Medulla oblongata (tissue), 1 donor: Measurements from ENCODE around the gene PLA1A.
"Not testable (repeated sequence)": the region's sequence is repeated elsewhere in the genome, so short reads cannot be mapped to it uniquely, and the experiment has no call there.

ENCODE experiments used
- DNase-seq: peaks from one replicate; pipeline ENCODE4 v3.0.0-alpha.2; 2015; ENCODE audit errors: extremely low spot score

The PLA1A gene

GRCh38 chr3:119579366-119580066 is 18.2 kb upstream of the PLA1A start, which contains the start of gene ADPRH:
TSS of gene ADPRH (plus strand) at chr3:119579492. CDS start at chr3:119582170, 2,678 bp downstream.
- DNase-seq, result peak; percentile 40

DNA sequence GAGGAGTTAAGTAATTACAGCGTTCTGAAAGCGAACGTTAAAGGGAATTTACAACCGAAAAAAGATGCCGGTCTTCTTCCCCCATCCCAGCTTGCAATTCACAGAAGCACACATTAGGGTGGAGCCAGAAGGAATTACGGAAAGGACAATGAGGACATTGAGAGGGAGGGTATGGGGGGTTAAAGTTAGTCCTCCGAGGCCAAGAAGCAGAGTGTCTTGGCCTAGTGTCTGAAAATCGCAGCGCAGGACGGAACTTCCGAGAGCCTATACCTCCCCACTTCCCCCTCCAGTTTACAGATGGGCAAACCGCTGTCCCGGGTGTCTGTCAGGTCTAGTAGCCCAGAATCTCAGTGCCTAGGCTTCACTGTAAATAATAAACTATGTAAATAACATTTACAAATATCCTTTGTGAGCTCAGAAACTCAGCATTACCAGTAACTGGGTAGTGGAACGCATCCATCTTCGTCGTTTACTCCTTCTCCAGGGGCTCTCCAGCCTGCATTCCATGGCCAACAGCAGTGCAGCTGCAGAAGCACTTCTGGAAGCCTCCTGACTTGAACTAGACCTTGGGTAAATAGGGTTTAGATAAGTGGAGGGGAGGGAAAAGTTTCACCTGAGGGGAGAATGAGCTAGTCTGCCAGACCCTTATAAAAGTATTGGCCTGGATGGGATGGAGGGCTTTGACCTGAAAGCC is 17.5 kb upstream of the PLA1A start:
- DNase-seq, result peak; percentile 44

- no peak for DNase-seq
These were observed 15.5 kb upstream of the PLA1A start for GRCh38 chr3:119582178-119582577.

DNA sequence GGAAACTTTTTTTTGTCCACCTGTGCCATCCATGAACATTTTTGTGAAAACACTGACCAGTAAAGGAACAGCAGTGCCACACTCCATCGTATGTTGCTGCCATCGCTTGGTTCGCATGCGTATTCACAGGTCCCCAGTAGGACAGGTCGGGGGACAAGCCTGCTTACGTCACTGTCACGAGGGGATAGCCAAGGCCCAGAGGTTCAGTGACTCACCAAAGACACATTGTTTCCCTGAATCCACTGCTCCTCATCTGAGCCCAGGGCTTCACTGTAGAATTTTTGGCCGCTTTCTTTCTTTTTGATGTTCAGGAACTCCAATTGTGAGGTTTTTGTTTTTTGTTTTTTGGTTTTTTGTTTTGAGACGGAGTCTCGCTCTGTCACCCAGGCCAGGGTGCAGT is 12.5 kb upstream of the PLA1A start:
- DNase-seq, result no peak

GRCh38 chr3:119585856-119586570 is 11.7 kb upstream of the PLA1A start:
- no peak for DNase-seq

GRCh38 chr3:119586733-119587172 is 10.9 kb upstream of the PLA1A start:
- DNase-seq, result no peak

GRCh38 chr3:119588112-119588511 is 9.6 kb upstream of the PLA1A start:
- peak; percentile 75 for DNase-seq

DNA sequence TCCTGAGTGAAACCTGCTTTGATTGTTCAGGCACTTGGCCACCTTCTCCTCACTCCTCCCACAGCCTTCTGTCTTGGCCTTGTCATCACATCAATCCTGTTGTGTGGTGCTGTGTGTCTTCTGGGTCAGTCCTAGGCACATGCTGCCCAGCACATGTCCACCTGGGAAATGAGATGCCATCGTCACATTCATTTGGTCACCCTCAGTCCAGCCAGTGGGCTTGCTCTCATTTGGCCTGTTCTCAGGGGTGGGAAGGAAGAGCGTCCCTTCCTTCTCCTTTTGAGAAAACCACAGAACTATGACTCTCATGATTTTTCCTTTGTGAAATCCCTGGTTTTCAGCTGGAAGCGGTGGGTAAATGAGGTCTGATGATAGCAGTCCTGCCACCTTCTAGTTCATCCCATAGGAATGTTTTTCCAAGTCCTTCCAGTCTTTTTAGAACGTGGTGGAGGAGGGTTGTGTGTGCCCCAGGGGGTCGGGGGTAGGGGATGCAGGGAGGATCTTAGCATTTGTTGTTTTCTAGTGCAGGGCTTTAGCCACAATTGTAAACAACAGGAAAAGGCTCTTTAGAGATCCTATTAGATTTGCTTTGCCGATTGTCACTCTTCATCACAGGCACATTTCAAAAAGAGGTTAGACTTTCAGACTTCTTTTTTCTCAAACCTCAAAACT is 8.4 kb upstream of the PLA1A start:
- DNase-seq, result peak; percentile 32

DNA sequence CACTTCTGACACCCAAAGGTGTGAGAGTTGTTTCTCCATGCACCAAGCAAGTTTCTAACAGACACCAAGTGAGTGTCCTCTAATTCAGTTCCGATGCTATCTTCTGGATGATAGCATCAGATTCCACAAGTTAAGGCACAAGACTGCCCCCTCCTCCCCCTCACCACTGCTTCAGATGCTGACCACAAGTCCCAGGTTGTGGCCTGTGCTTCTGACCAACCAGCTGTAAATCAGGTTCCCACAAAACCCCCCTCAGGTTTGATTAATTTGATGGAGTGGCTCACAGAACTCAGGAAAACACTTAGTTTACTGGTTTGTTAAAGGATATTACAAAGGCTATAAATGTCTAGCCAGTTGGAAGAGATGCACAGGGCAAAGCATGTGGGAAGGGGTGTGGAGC is 7.0 kb upstream of the PLA1A start:
- DNase-seq, result no peak

GRCh38 chr3:119592861-119593260 is 4.8 kb upstream of the PLA1A start:
- no peak for DNase-seq

GRCh38 chr3:119594066-119594465 is 3.6 kb upstream of the PLA1A start:
- DNase-seq, result no peak

- not testable (repeated sequence) for DNase-seq
These were observed 2.8 kb upstream of the PLA1A start for GRCh38 chr3:119594929-119595328.

- peak; percentile 13 for DNase-seq
These were observed 1.9 kb upstream of the PLA1A start for GRCh38 chr3:119595639-119596334.

DNA sequence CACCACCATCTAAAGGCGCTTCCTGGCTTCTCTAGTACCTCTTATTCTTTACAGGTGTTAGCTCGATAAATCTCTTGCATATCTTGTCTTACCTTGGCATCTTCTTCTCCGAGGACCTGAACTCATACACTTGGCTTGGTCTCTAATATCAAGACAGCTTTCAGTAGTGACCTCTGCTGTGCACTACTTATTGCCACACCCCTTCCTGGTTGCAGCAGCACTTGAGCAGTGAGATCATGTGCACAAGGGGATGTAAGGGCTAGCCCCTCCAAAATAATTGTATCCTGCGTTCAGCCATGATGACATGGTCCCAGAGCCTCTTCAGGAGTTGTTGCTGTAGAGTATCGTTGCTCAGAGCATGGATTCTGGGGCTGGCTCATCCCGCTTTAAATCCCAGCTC is 1.3 kb upstream of the PLA1A start:
- no peak for DNase-seq

GRCh38 chr3:119598410-119599098 is 869 bp downstream of the PLA1A start:
- no peak for DNase-seq

GRCh38 chr3:119599558-119600174 is 2.0 kb downstream of the PLA1A start:
- DNase-seq, result no peak

DNA sequence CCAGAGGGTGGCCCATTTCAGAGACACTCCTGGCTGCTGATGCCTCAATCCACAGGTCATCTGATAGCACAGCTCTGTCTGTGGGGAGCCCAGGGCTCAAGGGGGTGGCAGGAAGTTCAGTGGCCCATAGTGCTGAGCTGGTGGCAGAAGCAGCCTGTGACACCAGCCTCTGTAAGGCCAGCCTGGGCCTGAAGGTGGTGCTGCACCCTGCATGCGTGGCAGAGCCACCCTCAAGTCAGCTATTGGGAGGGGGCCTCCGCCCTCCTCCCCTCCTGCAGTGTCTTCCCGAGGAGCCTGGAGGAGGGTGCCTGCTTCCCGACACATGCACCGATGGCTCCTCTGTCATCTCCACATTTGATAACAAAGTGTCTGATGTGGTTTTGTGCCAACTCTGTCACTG is 3.0 kb downstream of the PLA1A start:
- DNase-seq, result no peak

DNA sequence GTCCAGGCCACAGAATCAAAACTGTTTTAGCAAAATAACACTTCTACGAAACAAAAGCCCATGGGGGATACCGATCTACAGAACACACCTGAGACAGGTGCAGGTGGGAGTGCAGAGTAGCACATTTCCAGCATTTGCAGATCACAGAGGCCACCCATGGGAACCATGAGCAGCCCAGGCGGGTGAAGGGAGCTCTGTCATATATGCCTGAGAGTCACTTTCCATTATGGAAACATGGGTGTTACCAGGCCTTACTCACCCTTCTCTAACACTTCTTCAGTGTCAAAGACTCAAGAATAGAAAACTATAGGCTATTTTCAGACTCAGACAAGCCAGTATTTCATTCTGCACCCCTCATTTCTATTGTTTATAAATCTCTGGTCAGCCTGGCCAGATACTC is 3.5 kb downstream of the PLA1A start:
- no peak for DNase-seq

DNA sequence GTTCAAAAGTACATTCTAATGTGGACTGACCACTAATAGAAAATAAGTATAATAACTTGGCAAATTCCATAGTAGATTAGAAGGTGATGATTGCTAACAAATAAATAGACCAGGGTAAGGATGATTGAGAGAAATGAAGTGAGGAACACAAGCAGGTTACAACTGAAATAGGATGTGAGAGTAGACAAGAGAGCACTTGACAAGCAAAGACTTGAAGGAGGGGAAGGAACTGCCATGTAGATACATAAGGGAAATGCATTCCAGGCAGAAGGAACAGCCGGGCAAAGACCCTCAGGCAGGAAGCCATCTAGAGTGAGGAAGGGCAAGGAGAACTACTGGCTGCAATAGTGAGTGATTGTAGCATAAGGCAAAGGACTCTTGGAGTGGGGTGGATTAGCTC is 5.0 kb downstream of the PLA1A start:
- DNase-seq, result no peak

GRCh38 chr3:119604878-119605277 is 7.2 kb downstream of the PLA1A start:
- no peak for DNase-seq
